IMR-90 (cell line): Measurements from ENCODE around the gene XIRP1. TPM values are rescaled to one million over a fixed set of nuclear protein-coding genes. Genes with fewer than 3 reads are reported as not detected.

Experiments
- ATAC-seq: fragments of 200-7000 bp; cut with Tn5 transposase; 2 replicates; pipeline ENCODE4 v1.9.1; 2020; ENCODE audit warnings: low read depth, mild to moderate bottlenecking, moderate library complexity
- BruUV-seq: library from RNA; stranded (reverse); fragments of 400-500 nt; replicated peaks from 2 replicates; lab custom pipeline; 2021; lab: Mats Ljungman, UMichigan
- CTCF ChIA-PET: fragments of 300-600 bp; formaldehyde crosslinking; extraction: SDS; loops from one replicate; lab custom pipeline; 2021; ENCODE audit warnings: antibody characterized with exemption; lab: Yijun Ruan, JAX
- POLR2A ChIA-PET: fragments of 300-600 bp; sonication (Branson Sonifier 250); formaldehyde crosslinking; loops from one replicate; lab custom pipeline; 2022; ENCODE audit warnings: antibody characterized with exemption; ENCODE audit not compliant: unreplicated experiment; lab: Charles Lee
- DNase-seq: peaks from one replicate; pipeline ENCODE4 v3.0.0; 2013
- H2AFZ ChIP-seq: replicated peaks from 2 replicates; pipeline ENCODE3; 2013; ENCODE audit warnings: low read length, mild to moderate bottlenecking; ENCODE audit not compliant: poor library complexity
- H2AK5ac ChIP-seq: 2 replicates; pipeline ENCODE4 v1.6.1; 2013; ENCODE audit warnings: low read depth, low read length, inconsistent platforms
- H2AK9ac ChIP-seq: replicated peaks from 2 replicates; pipeline ENCODE3; 2013; ENCODE audit warnings: mild to moderate bottlenecking, low read depth, low read length, moderate library complexity; ENCODE audit not compliant: poor library complexity
- H2BK120ac ChIP-seq: 2 replicates; pipeline ENCODE4 v1.6.1; 2013; ENCODE audit warnings: low read depth, low read length, inconsistent platforms
- H2BK15ac ChIP-seq: 3 replicates; pipeline ENCODE4 v1.6.1; 2013; ENCODE audit warnings: low read depth, low read length, inconsistent platforms
- H2BK20ac ChIP-seq: 2 replicates; pipeline ENCODE4 v1.6.1; 2013; ENCODE audit warnings: low read depth, mild to moderate bottlenecking, inconsistent platforms, low read length, moderate library complexity
- H2BK5ac ChIP-seq: 2 replicates; pipeline ENCODE4 v1.6.1; 2013; ENCODE audit warnings: mild to moderate bottlenecking, low read depth, low read length, inconsistent platforms; ENCODE audit not compliant: poor library complexity, severe bottlenecking
- H3K14ac ChIP-seq: replicated peaks from 2 replicates; pipeline ENCODE4 v1.6.1; 2013; ENCODE audit warnings: low read depth, low read length, inconsistent platforms
- H3K18ac ChIP-seq: 2 replicates; pipeline ENCODE4 v1.6.1; 2013; ENCODE audit warnings: low read depth, low read length, control low read depth
- H3K23ac ChIP-seq: 2 replicates; pipeline ENCODE4 v1.6.1; 2013; ENCODE audit warnings: low read depth, low read length, inconsistent platforms
- H3K27ac ChIP-seq: 2 replicates; pipeline ENCODE4 v1.5.1; 2013; ENCODE audit warnings: mild to moderate bottlenecking, control low read depth, low read length; ENCODE audit not compliant: insufficient read depth
- H3K27me3 ChIP-seq: 2 replicates; pipeline ENCODE4 v1.6.1; 2013; ENCODE audit warnings: low read length; ENCODE audit not compliant: control insufficient read depth, insufficient read depth
- H3K36me3 ChIP-seq: 2 replicates; pipeline ENCODE4 v1.6.1; 2013; ENCODE audit warnings: low read length, mixed read lengths; ENCODE audit not compliant: control insufficient read depth, insufficient read depth
- H3K4ac ChIP-seq: 2 replicates; pipeline ENCODE4 v1.6.1; 2013; ENCODE audit warnings: low read depth, low read length, inconsistent platforms
- H3K4me1 ChIP-seq: 2 replicates; pipeline ENCODE4 v1.6.1; 2013; ENCODE audit warnings: low read length, mixed read lengths; ENCODE audit not compliant: control insufficient read depth, insufficient read depth
- H3K4me2 ChIP-seq: 2 replicates; pipeline ENCODE4 v1.6.1; 2013; ENCODE audit warnings: low read depth, mild to moderate bottlenecking, control low read depth, low read length, moderate library complexity
- H3K4me3 ChIP-seq: 2 replicates; pipeline ENCODE4 v1.5.1; 2013; ENCODE audit warnings: low read depth, mild to moderate bottlenecking, control low read depth, low read length, moderate library complexity; ENCODE audit not compliant: insufficient read depth
- H3K56ac ChIP-seq: 2 replicates; pipeline ENCODE4 v1.6.1; 2013; ENCODE audit warnings: low read length, inconsistent platforms; ENCODE audit not compliant: insufficient read depth; ENCODE audit errors: extremely low read depth
- H3K79me1 ChIP-seq, 2 experiments: 2 replicates each; pipeline ENCODE4 v1.6.1; 2013; ENCODE audit warnings: low read length in 2 of 2, inconsistent platforms in 1 of 2, low read depth in 1 of 2
- H3K9ac ChIP-seq: 2 replicates; pipeline ENCODE4 v1.6.1; 2013; ENCODE audit warnings: low read depth, low read length, control low read depth
- H3K9me1 ChIP-seq: 2 replicates; pipeline ENCODE4 v1.6.1; 2013; ENCODE audit warnings: low read length, inconsistent platforms; ENCODE audit not compliant: insufficient read depth
- H3K9me3 ChIP-seq: 2 replicates; pipeline ENCODE4 v1.6.1; 2013; ENCODE audit warnings: low read length; ENCODE audit not compliant: control insufficient read depth, insufficient read depth
- H4K20me1 ChIP-seq: 2 replicates; pipeline ENCODE4 v1.6.1; 2013; ENCODE audit warnings: low read length, inconsistent platforms; ENCODE audit not compliant: insufficient read depth
- H4K5ac ChIP-seq: 2 replicates; pipeline ENCODE4 v1.6.1; 2013; ENCODE audit warnings: mild to moderate bottlenecking, low read depth, low read length, control low read depth
- H4K8ac ChIP-seq, 2 experiments: 2 replicates each; pipeline ENCODE4 v1.6.1; 2013; ENCODE audit warnings: low read depth in 2 of 2, low read length in 2 of 2, control low read depth in 1 of 2, inconsistent platforms in 1 of 2
- H4K91ac ChIP-seq: 2 replicates; pipeline ENCODE4 v1.6.1; 2013; ENCODE audit warnings: low read depth, low read length, inconsistent platforms; ENCODE audit not compliant: insufficient read depth
- BHLHE40 ChIP-seq: fragments of 150-350 bp; IDR thresholded peaks from 2 replicates; pipeline ENCODE4 v1.6.1; 2016; ENCODE audit warnings: mild to moderate bottlenecking, low read depth, low read length
- CHD1 ChIP-seq: IDR thresholded peaks from 2 replicates; pipeline ENCODE4 v1.6.1; 2012; ENCODE audit warnings: low read depth, low read length, improper control_type of control experiment
- ELK1 ChIP-seq: fragments of 150-350 bp; IDR thresholded peaks from 2 replicates; pipeline ENCODE4 v1.6.1; 2016; ENCODE audit warnings: low read depth, mild to moderate bottlenecking, low read length, moderate library complexity, borderline replicate concordance
- FOS ChIP-seq: fragments of 150-350 bp; IDR thresholded peaks from 2 replicates; pipeline ENCODE4 v1.6.1; 2016; ENCODE audit warnings: low read depth, low read length
- MAFK ChIP-seq: IDR thresholded peaks from 2 replicates; pipeline ENCODE4 v1.6.1; 2012; ENCODE audit warnings: low read depth, low read length, improper control_type of control experiment
- MXI1 ChIP-seq: IDR thresholded peaks from 2 replicates; pipeline ENCODE4 v1.6.1; 2012; ENCODE audit warnings: low read depth, mild to moderate bottlenecking, low read length, moderate library complexity, borderline replicate concordance
- RFX5 ChIP-seq: IDR thresholded peaks from 2 replicates; pipeline ENCODE4 v1.8.0; 2012; ENCODE audit warnings: low read depth, mild to moderate bottlenecking, low read length, moderate library complexity
- WGBS, 2 experiments: methylation state at CpG; one replicate each; pipeline versions ENCODE4 v1.1.5 to v1.1.7; 2013; ENCODE audit warnings: missing lambda C conversion rate in 2 of 2; ENCODE audit not compliant: insufficient read length in 1 of 2; ENCODE audit errors: extremely low coverage in 2 of 2; 5-methylcytosine and 5-hydroxymethylcytosine counted together
- dilution Hi-C: fragments of 300-500 bp; cut with HindIII; formaldehyde crosslinking; loops from one replicate; pipeline ENCODE4 v1.14.3; 2018; ENCODE audit warnings: low sequenced_read_pairs; ENCODE audit not compliant: unreplicated experiment
- in situ Hi-C: fragments of 300-500 bp; cut with MboI; formaldehyde crosslinking; loops from 3 replicates; pipeline ENCODE4 v1.14.3; 2019; ENCODE audit warnings: low sequenced_read_pairs, inconsistent platforms, mixed read lengths
- intact Hi-C: fragments of 100-400 bp; cut with micrococcal nuclease; formaldehyde crosslinking; loops from 2 replicates; pipeline ENCODE4 v1.10.0; 2022
- polyA plus RNA-seq, 3 experiments: library from polyadenylated mRNA; depleted of rRNA; stranded (reverse); fragments of >200 nt; gene quantifications; 2 replicates each; pipeline ENCODE4 v1.2.3, GENCODE V29; 2012; ENCODE audit warnings: low replicate concordance in 1 of 3
- total RNA-seq: library from RNA; depleted of rRNA; stranded (reverse); fragments of >200 nt; gene quantifications from 2 replicates; pipeline ENCODE4 v1.2.3, GENCODE V29; 2012

XIRP1 gene
- total and polyA plus RNA-seq, 2 of the 4 experiments (the other 2 are of a cell fraction): under 0.01 to 0.07 TPM

GRCh38 chr3:39168156-39168780 lies 24.1 kb downstream of the XIRP1 start:
- Histone ChIP-seq H3K9ac (no peak overlapping the region), H3K4me1 (peaks cover 5% of the 10 kb centered on the region), H2AFZ (peak overlapping the region; percentile 65), H3K14ac (peak overlapping the region; percentile 44), H2BK15ac (peak overlapping the region; percentile 85; the same call in 1 of the 3 replicates), H4K20me1 (no peaks in the 10 kb centered on the region), H2AK5ac (peak overlapping the region; percentile 91), H3K56ac (no peak overlapping the region), H4K91ac (peak overlapping the region; percentile 59; the same call in 1 of the 2 replicates), H3K4me2 (no peak overlapping the region), H3K79me1 (no peaks in the 10 kb centered on the region; a peak in 1 of 4 replicates), H4K5ac (no peak overlapping the region; the same call in 1 of the 2 replicates), H3K23ac (0 out of 2 replicates have a peak overlapping the region, but pooled peaks have one; percentile 64), H3K27ac (no peak overlapping the region), H4K8ac (peak overlapping the region; percentile 9 to 44; a peak in 2 of 4 replicates), H3K36me3 (no peaks in the 10 kb centered on the region), H2BK5ac (no peak overlapping the region), H2BK120ac (peak overlapping the region; percentile 76), H3K4ac (peak overlapping the region; percentile 60; the same call in 1 of the 2 replicates), H3K27me3 (no peaks in the 10 kb centered on the region; the same call in 1 of the 2 replicates), H3K9me1 (peaks cover 8% of the 10 kb centered on the region), H3K18ac (no peak overlapping the region; the same call in 1 of the 2 replicates), H3K4me3 (no peak overlapping the region), H2AK9ac (no peak overlapping the region), H3K9me3 (peaks cover under 1% of the 10 kb centered on the region; the same call in 1 of the 2 replicates), H2BK20ac (peak overlapping the region; percentile 61; the same call in 1 of the 2 replicates)
- ATAC-seq (no peak), DNase-seq (no peak)
- CTCF ChIA-PET: no interaction called here
- WGBS, 2 experiments: no CpG with 5 or more reads among the region's 5 CpGs
- in situ Hi-C loops: no loop called here
- POLR2A ChIA-PET: no interaction called here
- dilution Hi-C loops: no loop called here
- intact Hi-C loops: loop anchor here (5.0 kb wide), 1 partner anchor 61 kb away; the partner anchor contains the start of genes GORASP1 and TTC21A
- BruUV-seq: no TSS peak
- TF ChIP-seq ELK1 (no peak), BHLHE40 (no peak), MAFK (no peak), CHD1 (no peak), FOS (no peak), MXI1 (no peak), RFX5 (no peak)
